H1 (cell line): ENCODE results near the gene VEPH1.

ENCODE experiments used
- CHD2 ChIP-seq: IDR thresholded peaks from 2 replicates; pipeline ENCODE4 v1.6.1; 2012; ENCODE audit warnings: low read length, improper control_type of control experiment
- CTBP2 ChIP-seq: IDR thresholded peaks from 2 replicates; pipeline ENCODE4 v1.7.0; 2011; ENCODE audit warnings: borderline replicate concordance, mild to moderate bottlenecking, moderate library complexity, mixed read lengths, low read length; ENCODE audit not compliant: insufficient read depth, insufficient read length
- CTCF ChIP-seq, 3 experiments: IDR thresholded peaks; 1 replicate in 2 of 3; 2 replicates in 1 of 3; pipeline versions ENCODE4 v1.5.1 to v1.6.1; 2011; ENCODE audit warnings: low read length in 3 of 3, mild to moderate bottlenecking in 3 of 3, inconsistent platforms in 2 of 3, low read depth in 1 of 3, moderate library complexity in 1 of 3; ENCODE audit not compliant: insufficient read depth in 1 of 3; ENCODE audit errors: control extremely low read depth in 1 of 3
- EP300 ChIP-seq, 2 experiments: IDR thresholded peaks; 1 replicate in 1 of 2; 2 replicates in 1 of 2; pipeline ENCODE4 v1.6.1; 2011 to 2012; ENCODE audit warnings: low read depth in 2 of 2, low read length in 2 of 2, mild to moderate bottlenecking in 2 of 2, borderline replicate concordance in 1 of 2, inconsistent platforms in 1 of 2, moderate library complexity in 1 of 2
- JUN ChIP-seq: IDR thresholded peaks from 2 replicates; pipeline ENCODE4 v1.6.1; 2011; ENCODE audit warnings: low read depth, mild to moderate bottlenecking, improper control_type of control experiment, low read length
- MAFK ChIP-seq: IDR thresholded peaks from 2 replicates; pipeline ENCODE4 v1.6.1; 2012; ENCODE audit warnings: low read depth, mild to moderate bottlenecking, improper control_type of control experiment, low read length
- POLR2A ChIP-seq, 2 experiments: IDR thresholded peaks; 1 replicate in 1 of 2; 2 replicates in 1 of 2; pipeline ENCODE4 v1.6.1; 2011; ENCODE audit warnings: low read depth in 2 of 2, low read length in 2 of 2, mild to moderate bottlenecking in 2 of 2; ENCODE audit errors: control extremely low read depth in 1 of 2
- SP1 ChIP-seq: IDR thresholded peaks from 2 replicates; pipeline ENCODE4 v1.6.1; 2011; ENCODE audit warnings: low read depth, low read length
- SUZ12 ChIP-seq: fragments of 200-600 bp; sonication (generic); IDR thresholded peaks from 2 replicates; pipeline ENCODE4 v1.6.1; 2012; ENCODE audit warnings: mild to moderate bottlenecking, inconsistent platforms, low read length, moderate library complexity, mixed read lengths
- TAF1 ChIP-seq: IDR thresholded peaks from 2 replicates; pipeline ENCODE4 v1.6.1; 2011; ENCODE audit warnings: mild to moderate bottlenecking, low read depth, low read length
- ZNF274 ChIP-seq: IDR thresholded peaks from 2 replicates; pipeline ENCODE4 v1.7.0; 2012; ENCODE audit warnings: low read length, borderline replicate concordance; ENCODE audit errors: extremely low read depth

- TF ChIP-seq SUZ12 (no peak), EP300 (IDR thresholded peaks at IDR 0.05; ENCODE audit: borderline replicate concordance in 1 of 2, low read depth in 2 of 2, low read length in 2 of 2) (no peak), CTCF (IDR thresholded peaks at IDR 0.05; ENCODE audit: control extremely low read depth in 1 of 3, insufficient read depth in 1 of 3, low read depth in 1 of 3, low read length in 3 of 3) (no peak), CHD2 (no peak), MAFK (no peak), POLR2A (IDR thresholded peaks at IDR 0.05; ENCODE audit: control extremely low read depth in 1 of 2, low read depth in 2 of 2, low read length in 2 of 2) (no peak), ZNF274 (no peak), JUN (no peak), CTBP2 (no peak), SP1 (no peak), TAF1 (no peak)
Measured at GRCh38 chr3:157535667-157536066, 32.5 kb upstream of the VEPH1 start.
